ENCODE data around the gene MAP3K1. TPM values are rescaled to one million over a fixed set of nuclear protein-coding genes. Genes with fewer than 3 reads are reported as not detected.

MAP3K1 gene
- total and polyA plus RNA-seq, 9 of the 15 experiments (the other 6 are each of a cell fraction or from before 2014, with no cell fraction given), result 3.9 to 13.9 (median 7.5) TPM

DNA sequence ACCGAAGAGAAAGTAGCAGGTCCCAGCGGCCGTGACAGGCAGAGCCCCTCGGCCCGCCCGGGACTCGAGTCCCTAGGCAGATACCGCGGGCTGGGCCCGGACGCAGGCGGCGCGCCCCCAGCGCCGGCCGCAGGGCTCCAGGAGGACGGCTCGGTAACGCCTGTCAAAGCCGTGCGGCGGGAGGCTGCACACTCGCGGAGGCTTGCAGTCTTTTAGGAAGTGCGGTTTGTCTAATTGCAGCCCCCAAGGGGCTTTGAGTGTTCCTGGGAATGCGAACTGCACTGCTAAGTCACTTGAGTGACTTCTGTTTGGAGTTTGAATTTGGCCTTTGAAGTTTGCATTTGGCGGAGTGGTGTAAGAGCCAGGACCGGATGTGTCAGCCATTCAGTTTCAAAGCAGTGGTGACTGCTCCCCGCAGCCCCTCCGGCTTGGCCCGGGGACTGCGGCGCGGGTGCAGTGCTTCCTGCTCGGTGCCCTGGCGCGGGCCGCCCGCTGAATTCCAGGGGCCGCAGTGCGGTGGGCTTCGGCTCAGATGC, 1.3 kb downstream of the MAP3K1 start:
- under 1% methylated on average over 36 of the region's 43 CpGs for WGBS (ENCODE audit: insufficient coverage, low coverage, missing lambda C conversion rate)
- POLR2A ChIA-PET, result interaction anchor here (0.7 kb wide), 1 partner anchor 693 kb away, joined by 3 read pairs; no protein-coding TSS in a partner anchor
- no peaks in the 10 kb centered on the region for H3K27me3 ChIP-seq (ENCODE audit: control insufficient read depth in 2 of 2, insufficient read depth in 2 of 2, low read length in 2 of 2)
- no peaks in the 10 kb centered on the region for H3K9me1 ChIP-seq (ENCODE audit: control insufficient read depth, insufficient read depth, low read length)
- BruUV-seq (replicated peaks), result no TSS peak
- peaks cover 60% of the 10 kb centered on the region for H3K79me2 ChIP-seq (ENCODE audit: control insufficient read depth, insufficient read depth, low read length)
- CTCF ChIA-PET (ENCODE audit: low intra/inter-chr PET ratio), result no interaction called here
- H3K36me3 ChIP-seq (ENCODE audit: control insufficient read depth, insufficient read depth, low read length), result peaks cover 5% of the 10 kb centered on the region; the same call in 1 of the 3 replicates
- peak overlapping the region; percentile 73 to 95 for H3K9ac ChIP-seq (ENCODE audit: insufficient read depth in 1 of 2, low read depth in 2 of 2, low read length in 2 of 2)
- peak overlapping the region; percentile 81 for H2AFZ ChIP-seq (ENCODE audit: low read depth, low read length)
- intact Hi-C loops (cut with micrococcal nuclease) (loop anchor here (5.0 kb wide), 1 partner anchor 91 kb away; the partner anchor contains the start of gene SETD9), in situ Hi-C loops (cut with MboI) (no loop called here)
- peak; percentile 72 for ATAC-seq
- H3K4me2 ChIP-seq (ENCODE audit: insufficient read depth, low read length), result peak overlapping the region; percentile 83
- peaks cover 29 to 30% of the 10 kb centered on the region in 2 experiments for H3K4me1 ChIP-seq (replicated peaks in 1 of 2; ENCODE audit: control insufficient read depth in 2 of 2, insufficient read depth in 2 of 2, low read length in 2 of 2)
- 0 out of 2 replicates have a peak, but pooled peaks cover 5% of the 10 kb centered on the region for H4K20me1 ChIP-seq (replicated peaks; ENCODE audit: control insufficient read depth, insufficient read depth, low read length)
- peak; percentile 73 for FAIRE-seq
- H3K27ac ChIP-seq (ENCODE audit: extremely low read depth, low read depth, low read length), result peak overlapping the region; percentile 86
- H3K4me3 ChIP-seq, result peak overlapping the region; percentile 83
- peak; percentile 22 to 72 (median 45) for DNase-seq (ENCODE audit: extremely low read depth in 1 of 4, low spot score in 3 of 4)
- no peaks in the 10 kb centered on the region for H3K9me3 ChIP-seq (replicated peaks; ENCODE audit: control insufficient read depth, insufficient read depth, low read depth, low read length)
- TF ChIP-seq NFATC3 (IDR thresholded peaks at IDR 0.05) (no peak), SMARCC2 (IDR thresholded peaks at IDR 0.05; ENCODE audit: low read depth) (peak; percentile 15; the same call in 1 of the 2 replicates), ZNF766 (CRISPR knock-in tag; conservative IDR thresholded peaks at IDR 0.05) (no peak), MCM7 (IDR thresholded peaks at IDR 0.05) (no peak), SIN3B (IDR thresholded peaks at IDR 0.05; ENCODE audit: low read depth) (no peak), ZC3H11A (IDR thresholded peaks at IDR 0.05; ENCODE audit: low read depth, low read length) (no peak), ZNF444 (CRISPR knock-in tag; IDR thresholded peaks at IDR 0.05) (no peak), NFE2 (IDR thresholded peaks at IDR 0.05; ENCODE audit: low read depth) (0 out of 2 replicates have a peak, but pooled peaks have one; percentile 10), FOXA3 (CRISPR knock-in tag; conservative IDR thresholded peaks at IDR 0.05 in 1 of 2, IDR thresholded peaks at IDR 0.05 in 1 of 2) (no peak), NRF1 (conservative IDR thresholded peaks at IDR 0.05 in 1 of 2, IDR thresholded peaks at IDR 0.05 in 1 of 2) (peak; percentile 16 to 30; a peak in 2 of 4 replicates), KDM5B (IDR thresholded peaks at IDR 0.05; ENCODE audit: insufficient replicate concordance, low read depth, low read length) (peak; percentile 12), BCOR (IDR thresholded peaks at IDR 0.05) (0 out of 2 replicates have a peak, but pooled peaks have one; percentile 17), ZNF408 (CRISPR knock-in tag; IDR thresholded peaks at IDR 0.05; ENCODE audit: low read depth) (no peak)
- TF ChIP-seq, protein P1, sequence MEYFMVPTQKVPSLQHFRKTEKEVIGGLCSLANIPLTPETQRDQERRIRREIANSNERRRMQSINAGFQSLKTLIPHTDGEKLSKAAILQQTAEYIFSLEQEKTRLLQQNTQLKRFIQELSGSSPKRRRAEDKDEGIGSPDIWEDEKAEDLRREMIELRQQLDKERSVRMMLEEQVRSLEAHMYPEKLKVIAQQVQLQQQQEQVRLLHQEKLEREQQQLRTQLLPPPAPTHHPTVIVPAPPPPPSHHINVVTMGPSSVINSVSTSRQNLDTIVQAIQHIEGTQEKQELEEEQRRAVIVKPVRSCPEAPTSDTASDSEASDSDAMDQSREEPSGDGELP (CRISPR knock-in tag; IDR thresholded peaks at IDR 0.05; ENCODE audit: borderline replicate concordance), result peak; percentile 50
